GM12892 (cell line): Measurements from ENCODE around the gene THRB.

Experiments
- POLR2A ChIP-seq: IDR thresholded peaks from 2 replicates; pipeline ENCODE4 v1.6.1; 2011; ENCODE audit warnings: low read depth, low read length, control low read depth
- POLR2AphosphoS5 ChIP-seq: IDR thresholded peaks from 2 replicates; pipeline ENCODE4 v1.6.1; 2011; ENCODE audit warnings: low read depth, low read length, control low read depth

DNA sequence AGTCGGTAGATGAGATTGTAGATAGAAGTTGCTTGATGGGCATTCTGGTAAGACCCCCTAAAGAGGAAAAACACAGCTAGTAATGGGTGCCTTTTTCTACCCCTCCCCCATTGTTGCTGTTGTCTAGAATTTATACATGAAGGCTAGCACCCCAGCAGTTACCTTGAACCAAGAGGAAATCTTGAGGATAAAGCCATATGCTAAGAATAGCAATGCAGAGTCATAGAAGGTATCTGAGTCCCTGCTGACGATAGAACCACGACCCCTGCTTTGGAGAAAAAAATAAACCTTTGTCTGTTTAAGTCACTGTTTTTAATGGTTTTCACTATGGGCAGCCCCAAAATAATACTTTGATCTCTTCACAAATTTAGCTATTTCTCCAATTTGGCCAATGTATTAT lies 162.6 kb downstream of the THRB start:
- TF ChIP-seq POLR2AphosphoS5 (no peak), POLR2A (no peak)
